NCI-H1105 treated with DMSO at 0.1 percent for 48 hours (cell line): Measurements from ENCODE around the gene SPOCD1.

Source experiments
- DNase-seq: peaks from one replicate; lab custom pipeline; 2025; lab: John Stamatoyannopoulos, UW

SPOCD1 gene

DNA sequence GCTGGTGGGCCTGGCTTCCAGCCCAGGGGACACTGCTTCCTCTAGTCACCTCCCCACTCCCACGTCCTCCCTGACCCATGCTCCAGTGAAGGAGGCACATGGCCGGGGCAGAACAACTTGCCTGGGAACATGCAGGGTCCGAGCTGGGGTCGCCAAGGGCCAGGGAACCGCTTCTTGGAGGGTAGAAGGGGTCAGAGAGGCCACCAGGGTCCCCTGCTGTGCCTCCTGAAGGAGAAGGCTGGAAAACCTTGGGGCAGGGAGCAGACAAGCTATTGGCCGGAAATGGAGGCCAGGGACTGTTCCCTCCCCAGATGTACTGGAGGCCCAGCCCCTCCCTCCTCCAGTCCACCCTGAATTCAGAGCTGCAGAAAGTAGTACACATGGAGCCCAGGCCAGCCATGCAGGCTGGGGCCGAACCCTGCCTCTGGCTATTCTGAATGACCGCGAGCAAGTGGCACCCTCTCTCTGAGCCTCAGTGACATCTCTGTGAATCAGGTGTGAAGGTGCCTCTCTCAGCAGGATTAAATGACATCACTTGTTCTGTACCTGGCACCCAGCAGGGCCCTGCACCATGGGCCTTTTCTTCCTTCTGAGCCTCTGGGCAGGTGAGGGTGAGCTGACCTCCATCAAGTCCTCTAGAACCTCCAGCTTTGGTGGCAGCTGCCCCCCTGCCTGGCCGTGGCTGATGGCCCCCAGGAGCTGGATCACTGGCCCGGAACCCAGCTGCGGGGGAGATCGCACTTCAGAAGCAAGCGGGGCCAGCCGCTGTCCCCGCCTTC, 15.7 kb downstream of the SPOCD1 start:
- DNase-seq: no peak

DNA sequence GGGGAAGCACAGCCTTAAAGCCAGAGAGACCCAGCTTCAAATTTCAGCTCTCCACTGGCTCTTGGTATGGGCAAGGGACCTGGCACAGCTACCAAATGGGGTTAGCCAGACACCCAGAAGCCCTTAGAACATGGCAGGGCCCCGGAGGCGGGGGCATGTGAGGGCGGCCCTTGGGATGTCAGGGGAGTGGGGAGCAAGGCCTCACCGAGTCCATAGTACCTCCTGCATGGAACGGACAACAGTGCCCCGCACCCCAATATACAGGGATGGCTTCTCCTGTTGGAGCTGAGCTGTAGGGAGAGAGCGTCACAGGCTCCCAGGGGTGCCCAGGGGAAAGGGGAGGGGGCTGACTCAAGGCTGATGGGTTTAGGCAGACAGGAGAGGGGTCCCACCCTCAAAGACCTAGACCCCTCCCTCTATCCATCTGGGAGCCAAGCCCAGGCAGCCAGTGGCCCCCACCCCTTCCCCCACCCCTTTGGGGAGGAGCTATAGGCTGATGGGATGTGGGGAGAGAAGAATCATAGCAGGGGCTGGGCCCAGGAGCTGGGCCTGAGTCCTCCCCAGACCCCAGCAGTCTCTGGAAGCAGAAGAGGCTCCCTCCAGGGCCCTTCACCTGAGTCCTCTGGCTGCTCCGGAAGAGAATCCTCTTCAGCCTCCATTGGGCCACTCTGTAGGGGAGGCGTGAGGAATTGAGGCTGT, 16.5 kb downstream of the SPOCD1 start:
- no peak for DNase-seq

GRCh38 chr1:31798433-31799195, 17.2 kb downstream of the SPOCD1 start:
- no peak for DNase-seq

DNA sequence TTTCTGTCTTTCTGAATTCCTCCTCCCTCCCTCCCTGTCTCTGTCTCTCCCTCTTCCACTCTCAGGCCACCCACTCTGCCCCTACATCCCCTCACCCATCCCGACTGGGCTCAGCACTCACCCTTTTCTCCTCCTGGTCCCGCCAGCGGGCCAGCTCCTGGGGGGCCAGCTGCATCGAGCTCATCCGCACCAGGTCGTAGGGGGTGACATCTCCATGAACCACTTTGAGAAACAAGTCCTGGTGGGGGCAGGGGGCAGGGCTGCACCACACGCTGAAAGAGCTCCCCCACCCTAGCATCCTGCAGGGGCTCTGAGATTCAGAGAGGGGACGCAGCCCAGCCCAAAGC, 17.8 kb downstream of the SPOCD1 start:
- DNase-seq: no peak

DNA sequence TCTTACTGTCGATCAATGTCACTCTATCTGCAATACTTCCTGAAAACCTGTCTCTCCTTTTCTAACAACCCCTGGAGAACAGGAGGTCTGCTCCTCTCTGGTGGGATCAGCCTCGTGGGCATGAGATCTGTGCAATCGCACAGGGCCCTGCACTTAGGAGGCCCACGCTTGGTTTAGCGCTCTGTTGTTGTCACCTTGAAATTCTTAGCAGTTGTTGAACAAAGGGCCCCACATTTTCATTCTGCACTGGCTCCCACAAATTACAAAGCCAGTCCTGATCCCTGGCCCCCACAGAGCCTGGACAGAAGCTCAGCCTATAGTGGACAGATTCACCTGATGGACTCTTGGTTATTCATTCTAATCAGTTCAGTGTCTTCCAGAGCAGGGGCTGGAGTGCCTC, 18.6 kb downstream of the SPOCD1 start:
- DNase-seq: no peak

DNA sequence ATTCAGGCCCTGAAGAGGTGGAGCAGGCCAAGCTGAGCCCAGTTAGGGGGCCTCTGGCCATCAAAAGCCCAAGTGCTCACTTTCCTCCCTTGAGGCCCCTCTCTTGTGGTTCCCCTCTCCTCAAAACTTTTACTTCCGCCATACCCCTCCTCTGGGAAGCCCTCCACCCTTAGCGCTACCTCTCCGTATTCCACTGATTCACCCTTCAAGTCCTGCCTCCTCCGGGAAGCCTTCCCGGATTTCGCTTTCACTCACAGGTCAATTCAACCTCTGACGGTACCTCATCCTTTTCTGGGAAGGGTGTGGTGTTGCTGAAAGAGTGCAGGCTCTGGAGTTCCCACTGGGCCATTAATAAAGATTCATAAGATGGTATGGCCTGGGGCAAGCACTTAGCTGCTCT, 19.1 kb downstream of the SPOCD1 start:
- no peak for DNase-seq

DNA sequence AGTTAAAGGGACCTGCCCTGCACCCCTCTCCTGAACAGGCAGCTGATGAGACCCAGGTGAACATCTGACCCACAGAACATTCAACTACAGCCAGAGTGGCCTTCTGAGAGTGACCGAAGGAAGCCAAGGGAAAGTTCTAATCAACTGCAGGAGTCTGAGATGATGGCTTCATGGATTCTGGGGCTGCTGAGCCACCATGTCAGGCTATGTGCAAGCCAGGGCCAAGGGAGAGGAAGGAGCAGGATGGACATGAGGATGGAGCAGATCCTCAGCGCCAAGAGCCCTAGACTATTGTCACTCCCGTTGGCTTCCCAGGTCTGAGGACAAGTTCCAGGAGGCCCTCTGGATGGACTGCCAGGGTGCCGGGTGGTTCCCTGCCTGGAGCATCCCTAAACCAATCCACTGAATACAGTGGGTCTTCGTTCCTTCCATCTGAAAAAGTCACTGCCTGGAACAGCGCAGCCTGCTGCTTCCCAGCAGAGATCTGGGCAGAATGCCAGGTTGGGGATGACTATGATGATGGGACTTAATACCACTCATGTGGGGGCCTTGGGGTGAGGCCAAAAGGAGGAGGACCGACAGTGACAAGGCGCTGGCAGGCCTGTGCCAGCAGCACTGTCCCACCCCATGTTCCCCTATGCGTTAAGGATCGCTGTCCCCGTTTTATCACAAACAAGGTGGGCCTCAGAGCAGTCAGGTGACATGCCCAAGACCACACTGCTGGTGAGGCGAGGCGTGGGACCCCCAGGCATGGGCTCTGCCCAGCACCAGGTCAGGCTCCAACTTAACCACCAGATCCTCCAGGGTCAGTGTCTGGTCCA, 19.8 kb downstream of the SPOCD1 start:
- peak; percentile 89 for DNase-seq

- no peak for DNase-seq
Measured at GRCh38 chr1:31795096-31795675, 20.6 kb downstream of the SPOCD1 start.

- no peak for DNase-seq
Measured at GRCh38 chr1:31793586-31794285, 22.1 kb downstream of the SPOCD1 start.

DNA sequence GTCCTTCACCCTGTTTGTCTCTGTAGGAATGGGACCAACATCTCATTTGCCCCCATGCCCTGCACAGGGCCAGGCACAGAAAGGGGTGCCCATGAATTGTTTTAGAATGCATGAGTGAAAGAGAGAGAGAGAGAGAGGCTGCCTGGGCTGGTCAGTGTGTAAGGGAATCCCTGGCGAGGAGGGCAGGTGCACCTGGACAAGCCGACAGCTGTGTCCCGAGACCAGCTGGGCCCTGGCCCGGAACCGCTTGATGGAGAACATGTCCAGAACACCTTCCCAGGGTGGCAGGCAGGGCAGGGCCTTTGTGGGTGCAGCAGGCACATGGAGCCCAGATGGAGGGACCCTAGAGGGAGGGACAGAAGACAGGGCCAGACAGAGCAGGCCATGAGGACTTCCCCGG, 22.7 kb downstream of the SPOCD1 start:
- no peak for DNase-seq

DNA sequence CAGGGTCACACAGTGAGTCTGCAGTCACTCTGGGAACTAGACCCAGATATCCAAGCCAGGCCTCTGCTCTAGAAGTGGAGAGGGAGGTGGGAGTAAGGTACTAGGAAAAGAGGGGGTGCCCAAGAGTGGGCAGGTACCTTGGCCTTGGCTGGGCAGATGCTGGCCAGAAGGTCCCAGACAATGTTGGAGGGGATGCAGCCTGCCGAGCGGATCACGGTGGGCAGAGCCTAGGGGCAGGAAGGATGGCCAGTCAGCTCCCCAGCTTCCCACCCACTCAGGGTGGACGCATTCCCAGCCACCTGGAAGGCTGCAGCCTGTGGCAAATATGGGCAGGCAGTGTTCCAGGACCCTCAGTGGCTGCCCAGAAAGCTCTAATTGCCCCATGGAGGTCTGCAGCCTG, 23.3 kb downstream of the SPOCD1 start:
- DNase-seq: no peak

DNA sequence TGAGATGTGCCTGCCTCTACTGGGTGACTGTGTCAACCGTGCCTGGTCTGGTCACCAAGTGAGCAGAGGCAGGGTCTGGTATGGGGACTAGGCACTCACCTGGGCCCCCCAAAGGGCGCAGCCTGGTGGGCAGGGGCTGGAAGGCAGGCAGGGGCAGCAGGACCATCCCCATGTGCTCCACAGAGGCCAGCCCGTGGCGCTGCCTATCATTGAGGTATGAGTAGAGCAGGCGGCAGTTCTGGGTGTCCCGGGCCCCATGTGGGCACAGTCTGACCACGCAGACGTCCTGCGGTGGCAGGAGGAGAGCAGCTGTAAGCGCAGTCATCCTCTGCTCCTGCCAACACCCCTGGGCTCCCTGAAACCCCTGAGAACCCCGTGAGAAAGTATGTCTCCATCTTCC, 23.7 kb downstream of the SPOCD1 start:
- no peak for DNase-seq

GRCh38 chr1:31791131-31791858, 24.5 kb downstream of the SPOCD1 start:
- DNase-seq: no peak

- DNase-seq: no peak
Measured at GRCh38 chr1:31790641-31791091, 25.2 kb downstream of the SPOCD1 start.

DNA sequence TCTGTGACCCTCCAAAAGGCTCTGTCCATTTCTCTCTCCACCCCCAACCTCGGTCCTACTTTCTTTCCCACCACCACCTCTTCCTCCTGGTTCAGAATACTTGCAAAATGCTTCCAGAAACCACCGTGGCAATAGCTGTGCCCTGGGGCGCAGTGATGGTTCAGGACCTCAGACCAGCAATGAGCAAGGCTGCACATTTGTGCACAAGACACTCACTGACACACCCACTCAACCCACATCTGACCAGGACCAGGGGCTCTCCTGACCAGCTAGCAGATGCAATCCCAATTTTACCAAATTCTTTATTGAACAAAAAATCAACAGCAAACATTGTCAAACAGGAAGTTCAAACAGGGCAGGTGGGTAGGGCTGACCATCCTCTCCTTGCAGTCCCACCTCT, 25.7 kb downstream of the SPOCD1 start:
- no peak for DNase-seq

GRCh38 chr1:31789259-31790065, 26.4 kb downstream of the SPOCD1 start:
- DNase-seq: peak; percentile 65

- peak; percentile 62 for DNase-seq
Measured at GRCh38 chr1:31788825-31789256, 27.0 kb downstream of the SPOCD1 start.

- peak; percentile 47 for DNase-seq
Measured at GRCh38 chr1:31788138-31788824, 27.5 kb downstream of the SPOCD1 start.

DNA sequence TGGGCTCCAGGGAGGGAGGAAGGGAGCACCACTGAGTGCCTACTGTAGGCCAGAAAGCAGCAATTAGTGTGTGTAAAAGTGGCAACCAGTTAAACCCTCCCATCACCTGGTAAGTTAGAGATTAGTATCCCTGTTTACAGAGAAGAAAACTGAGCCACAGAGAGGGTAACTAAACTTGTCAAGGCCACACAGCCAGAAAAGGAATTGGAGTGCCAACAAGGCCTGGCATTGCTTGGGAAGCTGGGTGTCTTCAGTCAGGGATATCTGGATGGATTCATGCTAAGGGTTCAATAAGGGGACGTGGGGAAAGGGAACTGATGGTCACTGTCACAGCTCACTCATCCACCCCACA, 28.1 kb downstream of the SPOCD1 start:
- no peak for DNase-seq
